CD4-positive, alpha-beta T cell treated with Interleukin-1 beta for 1 hour (primary cell): Measurements from ENCODE around the gene TMEM191C.
"Not testable (repeated sequence)": the region's sequence is repeated elsewhere in the genome, so short reads cannot be mapped to it uniquely, and the experiment has no call there.

Experiments used
- DNase-seq, 2 donors: peaks; one replicate each; pipeline ENCODE4 v3.0.0-alpha.2; 2020 to 2022

The TMEM191C gene

DNA sequence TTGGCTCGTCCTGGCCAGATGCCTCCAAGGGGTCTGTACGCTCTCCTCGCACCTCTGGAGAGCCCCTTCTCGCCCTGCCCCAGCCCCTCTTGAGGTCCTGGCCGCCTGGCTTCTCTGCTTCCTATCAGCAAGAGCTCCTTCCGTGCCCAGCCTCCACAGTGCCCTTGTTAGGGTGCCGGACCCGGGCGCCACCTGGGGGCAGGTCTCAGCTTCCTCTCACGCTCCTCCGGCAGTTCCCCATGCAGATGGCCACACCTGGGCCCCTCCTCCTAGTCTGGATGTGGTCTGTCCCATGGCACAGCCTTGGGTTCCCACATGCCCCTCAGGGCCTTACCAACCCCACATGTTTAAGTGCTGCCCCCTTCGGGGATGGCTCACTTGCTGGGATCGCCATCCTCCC is 6.5 kb downstream of the TMEM191C start:
- DNase-seq = not testable (repeated sequence)

DNA sequence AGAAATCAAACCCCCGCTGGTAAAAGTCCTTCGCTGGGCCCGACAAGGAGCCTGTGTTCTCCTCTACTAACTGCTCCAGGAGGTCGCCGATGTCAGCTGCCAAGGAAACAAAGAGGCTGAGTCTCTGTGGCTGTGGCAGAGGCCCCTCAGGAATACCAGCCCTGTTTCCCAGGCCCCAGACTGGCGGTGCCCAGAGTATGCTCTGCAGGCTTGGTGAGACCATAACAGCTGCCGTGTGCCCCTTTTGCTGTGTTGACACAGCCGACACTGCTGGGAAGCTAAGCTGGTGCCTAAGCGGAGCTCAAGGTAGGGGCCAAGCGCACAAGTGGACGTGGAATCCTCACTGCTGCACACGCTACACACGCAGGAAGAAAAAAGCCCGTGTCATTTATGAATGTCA is 16.9 kb downstream of the TMEM191C start:
- not testable (repeated sequence) for DNase-seq

DNA sequence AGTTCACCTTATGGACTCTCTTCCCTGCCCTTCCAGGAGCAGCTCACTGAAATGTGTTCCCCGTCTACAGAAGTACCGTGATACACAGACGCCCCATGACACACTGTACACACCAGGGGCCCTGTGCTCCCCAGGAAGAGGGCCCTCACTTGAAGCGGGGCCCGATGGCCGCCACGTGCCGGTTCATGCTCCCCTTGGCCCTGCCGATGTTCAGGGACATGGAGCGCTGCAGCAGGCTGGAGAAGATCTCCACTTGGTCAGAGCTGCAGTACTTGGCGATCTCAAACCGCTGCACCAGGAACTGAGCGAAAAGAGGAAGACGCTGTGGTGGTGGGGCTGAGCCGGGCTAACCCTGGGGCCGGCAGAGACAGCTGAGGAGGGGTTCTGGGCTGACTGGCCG is 20.5 kb downstream of the TMEM191C start:
- not testable (repeated sequence) for DNase-seq

DNA sequence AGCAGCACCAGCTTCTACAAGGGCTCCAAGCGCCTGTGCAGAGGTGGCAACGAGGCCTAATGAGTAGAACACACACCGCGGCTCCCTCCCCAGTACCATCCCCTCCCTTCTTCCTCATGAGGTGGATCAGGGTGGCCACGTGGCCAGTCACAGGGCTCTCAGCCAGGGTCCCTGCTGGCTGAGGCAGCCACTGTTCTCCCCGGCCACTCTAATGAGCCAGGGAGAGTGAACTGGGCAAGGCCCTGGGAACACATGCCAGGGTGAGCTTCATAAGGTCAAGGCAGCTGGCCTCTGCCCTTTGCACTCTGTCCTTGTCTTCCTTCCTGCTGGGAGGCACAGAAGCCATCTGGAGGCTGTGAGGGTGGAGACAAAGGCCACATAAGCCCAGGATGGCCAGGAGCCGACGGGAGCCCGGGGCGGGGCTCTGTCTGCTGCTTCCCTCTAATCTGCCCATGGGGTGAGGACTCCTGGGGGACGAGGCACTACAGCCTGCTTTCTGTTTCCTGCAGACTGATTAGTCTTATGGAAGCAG is 22.0 kb downstream of the TMEM191C start:
- not testable (repeated sequence) for DNase-seq

DNA sequence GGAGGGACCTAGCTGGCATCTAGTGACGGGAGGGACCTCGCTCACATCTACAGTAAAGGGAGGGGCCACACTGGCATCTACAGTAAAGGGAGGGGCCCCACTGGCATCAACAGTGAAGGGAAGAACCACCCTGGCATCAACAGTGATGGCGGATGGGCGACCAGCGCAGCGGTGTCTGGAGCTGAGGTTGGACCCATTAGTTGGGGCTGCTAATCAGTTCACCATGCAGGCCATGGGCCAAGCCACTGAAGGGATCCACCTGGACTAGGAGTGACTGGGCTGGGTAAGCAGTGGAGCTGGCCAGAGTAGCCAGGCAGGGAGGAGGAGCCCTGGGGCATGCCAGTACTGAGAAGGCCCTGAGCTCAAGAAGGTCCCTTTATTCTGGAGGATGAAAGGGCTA is 23.4 kb downstream of the TMEM191C start:
- DNase-seq = not testable (repeated sequence)

DNA sequence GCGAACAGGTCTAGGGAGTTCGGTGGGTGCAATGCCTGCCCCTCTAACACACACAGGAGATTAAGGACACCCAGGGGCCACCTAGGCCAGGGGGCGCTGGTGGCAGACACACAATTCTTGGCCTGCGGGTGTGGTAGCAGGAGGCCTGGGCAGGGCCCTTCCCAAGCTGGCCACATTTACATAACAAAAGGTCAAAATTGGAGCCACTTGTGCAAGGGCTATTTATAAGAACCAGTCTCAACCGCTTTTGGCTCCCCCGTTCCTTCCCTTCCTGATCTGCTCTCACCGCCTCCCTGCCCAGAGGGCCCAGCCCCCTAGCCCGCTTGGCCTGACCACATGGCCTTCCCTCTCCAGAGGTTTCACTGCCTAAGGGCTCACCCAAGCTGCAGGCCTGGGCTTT is 25.1 kb downstream of the TMEM191C start:
- not testable (repeated sequence) for DNase-seq

DNA sequence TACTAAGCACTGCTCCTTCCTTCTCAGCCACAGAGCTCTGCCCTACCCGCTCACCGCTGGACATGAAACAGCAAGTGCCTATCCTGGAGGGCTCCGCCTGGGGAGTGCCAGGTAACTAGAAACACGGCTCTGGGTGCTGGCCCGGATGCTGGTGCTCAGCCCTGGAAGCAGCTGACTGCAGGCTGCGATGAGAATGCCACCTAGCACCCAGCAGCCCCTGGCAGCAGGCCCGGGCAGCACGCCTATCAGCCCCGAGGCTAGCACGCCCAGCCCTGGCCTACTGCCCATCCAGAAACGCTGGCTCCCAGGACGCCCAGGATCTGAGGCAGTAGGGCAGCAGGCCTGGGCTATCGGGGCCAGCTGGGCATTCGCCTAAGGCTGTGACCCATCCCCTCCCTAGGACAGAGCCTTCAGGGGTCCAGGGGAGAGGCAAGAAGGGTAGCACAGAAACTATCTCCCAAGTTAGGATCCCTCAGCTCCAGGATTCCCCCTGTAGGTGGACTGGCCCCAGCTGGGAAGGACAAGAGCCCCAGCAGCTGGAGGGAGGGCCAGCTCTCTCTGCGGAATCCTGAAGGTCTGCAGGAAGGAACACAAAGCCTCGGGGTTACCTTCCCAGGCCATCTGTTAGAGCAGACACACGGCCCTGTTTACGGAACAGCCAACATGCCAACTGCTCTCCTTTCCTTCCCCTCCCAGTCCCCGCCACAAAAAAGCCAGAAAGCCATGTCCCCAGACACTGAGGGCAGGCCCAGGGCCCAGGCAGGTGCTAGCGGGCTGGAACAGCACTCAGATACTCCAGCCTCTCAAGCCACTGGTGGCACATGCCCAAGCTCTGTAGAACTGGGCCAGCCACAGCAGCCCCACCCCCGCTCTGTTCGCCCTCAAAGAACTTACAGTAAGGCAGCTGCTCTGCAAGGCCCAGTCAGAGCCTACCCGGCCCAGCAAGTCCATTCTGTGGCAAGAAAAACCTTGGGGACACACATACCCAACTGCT is 26.9 kb downstream of the TMEM191C start:
- DNase-seq = not testable (repeated sequence)

DNA sequence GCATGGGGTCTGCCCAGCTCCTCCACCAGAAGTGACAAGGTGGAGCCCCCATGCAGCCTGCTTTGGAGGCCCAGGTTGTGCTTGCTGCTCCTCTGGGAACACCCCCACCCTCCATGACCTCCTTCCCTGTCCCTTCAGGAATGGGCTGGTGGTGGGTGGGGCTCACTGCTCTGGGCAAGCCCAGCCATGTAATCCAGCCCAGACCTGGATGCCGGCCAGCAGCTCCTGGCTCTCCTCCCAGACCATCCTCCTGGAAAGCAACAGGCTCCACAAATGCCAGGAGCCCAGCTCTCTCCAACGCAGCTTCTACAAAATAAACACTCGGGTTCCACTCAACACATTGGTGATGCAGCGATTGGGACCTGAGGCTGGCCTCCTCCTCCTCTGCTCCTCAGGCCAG is 30.8 kb downstream of the TMEM191C start:
- not testable (repeated sequence) for DNase-seq

DNA sequence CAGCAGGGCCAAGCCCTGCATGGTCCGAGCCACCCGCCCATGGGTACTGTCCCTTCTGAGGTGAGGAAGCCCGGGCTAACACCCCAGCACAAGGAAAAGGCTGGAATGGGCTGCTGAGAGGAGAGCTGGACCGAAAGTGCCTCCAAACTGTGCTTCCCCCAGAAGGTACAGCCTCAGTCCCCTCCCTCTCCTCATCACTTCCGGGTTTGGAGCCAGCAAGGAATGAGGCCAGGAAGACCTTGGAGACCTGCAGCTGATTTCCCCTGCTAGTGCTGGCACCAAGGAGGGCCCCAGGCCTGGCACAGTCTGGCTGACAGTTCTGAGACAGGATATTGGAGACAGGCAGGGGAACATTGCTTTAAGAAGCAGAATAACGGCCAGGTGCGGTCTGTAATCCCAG is 31.3 kb downstream of the TMEM191C start:
- DNase-seq = not testable (repeated sequence)

DNA sequence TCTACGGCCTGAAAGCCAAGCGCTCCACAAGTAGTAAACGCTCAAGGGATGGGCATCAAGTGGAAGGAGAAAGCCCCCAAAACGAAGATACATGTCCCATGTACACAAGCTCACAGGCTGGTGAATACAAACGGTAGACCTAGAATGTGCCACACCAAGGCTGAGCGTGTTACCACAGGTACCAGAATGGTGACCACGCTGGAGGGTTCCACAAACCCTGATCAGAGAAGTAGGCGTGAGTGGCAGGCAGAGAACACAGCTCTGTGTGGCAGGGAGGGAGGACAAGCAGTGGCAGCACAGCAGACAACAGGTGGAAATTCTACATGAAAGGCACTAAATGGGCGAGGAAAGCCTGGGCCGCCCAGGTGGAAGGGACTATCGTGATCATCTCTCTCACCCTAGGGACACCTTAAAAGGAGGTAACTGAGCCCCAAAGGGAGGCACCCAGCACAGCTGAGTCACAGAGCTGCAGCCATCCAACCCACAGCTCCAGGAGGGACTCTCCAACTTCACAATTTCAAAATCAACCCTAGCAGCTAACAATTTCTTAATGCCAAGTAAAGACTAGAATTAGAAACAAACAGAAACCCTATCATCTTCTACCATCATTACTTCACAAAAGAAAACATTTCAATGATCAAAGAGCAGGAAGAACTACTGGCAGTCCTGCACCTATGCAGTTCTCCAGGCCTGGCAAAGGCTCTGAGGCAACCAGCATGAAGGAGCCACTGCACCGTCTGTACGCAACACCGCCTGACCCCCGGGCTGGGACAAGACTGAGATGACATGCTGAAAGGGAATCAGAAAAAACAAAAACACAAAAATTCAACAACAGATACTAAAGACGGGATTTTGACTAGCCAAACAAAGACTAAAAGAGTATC is 32.7 kb downstream of the TMEM191C start:
- DNase-seq = not testable (repeated sequence)

DNA sequence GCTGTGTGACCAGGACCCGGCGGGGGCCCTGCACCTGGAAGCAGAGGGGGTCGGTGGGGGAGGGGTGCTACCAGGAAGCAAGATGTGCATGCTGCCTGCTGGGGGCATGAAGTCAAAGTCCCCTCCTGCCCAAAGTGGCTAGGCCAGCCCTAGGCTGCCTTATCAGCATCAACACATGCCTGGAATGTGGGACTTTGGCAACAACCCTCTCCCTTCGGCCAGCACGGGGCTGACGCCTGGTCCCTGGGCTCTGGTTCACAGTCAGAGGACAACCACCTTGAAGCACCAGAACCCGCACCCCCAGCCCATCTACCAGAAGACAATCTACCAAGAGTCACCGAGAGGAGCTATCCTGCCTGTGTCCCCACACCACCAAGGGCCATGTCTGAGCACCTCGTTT is 43.2 kb downstream of the TMEM191C start:
- not testable (repeated sequence) for DNase-seq

DNA sequence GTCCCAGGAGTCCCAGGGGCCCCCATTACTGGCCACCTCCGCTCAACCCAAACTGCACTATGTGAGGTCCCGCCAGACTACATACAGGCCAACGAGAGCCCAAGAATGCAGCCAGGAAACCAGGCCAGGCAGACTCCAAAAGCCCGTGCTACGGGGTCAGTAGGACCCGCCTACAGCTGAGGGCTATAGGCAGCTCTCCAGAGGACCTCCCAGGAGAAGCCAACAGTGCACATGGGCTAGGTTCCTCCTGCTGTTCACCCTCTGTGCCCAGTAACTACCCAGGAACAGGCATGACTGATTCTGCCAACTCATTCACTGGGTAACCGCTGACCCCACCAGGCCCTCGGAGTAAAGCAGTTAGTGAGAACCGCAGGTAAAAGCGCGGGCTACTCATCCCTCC is 44.8 kb downstream of the TMEM191C start:
- DNase-seq = not testable (repeated sequence)

DNA sequence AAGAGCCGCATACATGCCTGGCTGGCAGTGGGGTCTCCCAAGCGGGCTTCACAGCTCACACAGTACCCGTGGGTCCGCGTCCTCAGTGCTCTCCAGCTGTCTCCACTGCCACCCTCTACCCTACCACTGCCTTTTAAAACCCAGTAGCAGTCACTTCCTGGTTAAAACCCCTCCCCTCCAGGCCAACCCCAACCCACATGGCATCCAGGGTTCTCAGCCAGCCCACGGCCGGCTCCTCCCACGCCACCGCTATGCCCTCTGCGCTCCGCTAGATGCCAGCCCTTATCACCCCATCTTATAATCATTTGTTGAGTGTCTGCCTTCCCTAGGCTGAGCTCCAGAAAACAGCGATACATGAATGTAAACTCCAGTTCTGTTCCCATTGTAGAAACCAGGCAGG is 46.9 kb downstream of the TMEM191C start:
- not testable (repeated sequence) for DNase-seq

DNA sequence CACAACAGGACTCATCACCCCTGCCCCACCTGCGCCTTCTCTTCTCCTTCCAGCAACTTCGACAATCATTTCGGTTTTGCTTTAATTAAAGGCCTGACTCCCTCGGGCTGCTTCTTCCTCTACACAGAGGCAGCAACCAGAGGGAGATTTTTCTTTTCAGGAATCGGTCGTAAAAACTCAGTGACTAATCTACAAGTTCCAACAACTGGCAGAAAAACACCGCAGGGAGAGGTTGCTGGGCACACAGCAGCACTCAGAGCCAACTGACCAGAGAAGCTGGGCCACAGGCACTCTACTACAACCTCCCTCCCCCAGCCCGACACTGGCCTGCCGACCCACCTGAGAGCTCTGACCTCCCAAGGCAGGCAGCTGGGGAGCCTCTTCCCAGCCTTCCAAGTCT is 48.0 kb downstream of the TMEM191C start:
- not testable (repeated sequence) for DNase-seq

DNA sequence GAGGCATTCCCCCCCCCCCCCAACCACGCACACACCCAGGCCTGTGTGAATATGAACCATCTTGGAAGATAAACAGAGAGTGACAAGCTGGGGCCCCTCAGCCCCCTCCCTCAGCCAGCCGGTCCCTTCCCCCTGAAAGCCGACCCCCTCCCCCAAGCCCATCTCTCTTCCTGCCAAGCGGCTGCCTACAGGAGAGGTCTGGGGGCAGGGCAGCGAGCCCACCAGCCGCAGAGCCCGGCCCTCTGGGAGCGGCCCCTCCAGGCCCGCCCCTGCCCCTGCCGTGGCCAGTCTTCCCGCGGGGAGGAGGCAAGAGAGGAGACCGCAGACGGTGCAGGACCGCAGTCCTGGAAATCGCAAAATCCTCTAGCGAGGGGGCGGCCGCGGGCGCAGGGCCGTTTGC is 49.3 kb downstream of the TMEM191C start:
- DNase-seq = not testable (repeated sequence)

DNA sequence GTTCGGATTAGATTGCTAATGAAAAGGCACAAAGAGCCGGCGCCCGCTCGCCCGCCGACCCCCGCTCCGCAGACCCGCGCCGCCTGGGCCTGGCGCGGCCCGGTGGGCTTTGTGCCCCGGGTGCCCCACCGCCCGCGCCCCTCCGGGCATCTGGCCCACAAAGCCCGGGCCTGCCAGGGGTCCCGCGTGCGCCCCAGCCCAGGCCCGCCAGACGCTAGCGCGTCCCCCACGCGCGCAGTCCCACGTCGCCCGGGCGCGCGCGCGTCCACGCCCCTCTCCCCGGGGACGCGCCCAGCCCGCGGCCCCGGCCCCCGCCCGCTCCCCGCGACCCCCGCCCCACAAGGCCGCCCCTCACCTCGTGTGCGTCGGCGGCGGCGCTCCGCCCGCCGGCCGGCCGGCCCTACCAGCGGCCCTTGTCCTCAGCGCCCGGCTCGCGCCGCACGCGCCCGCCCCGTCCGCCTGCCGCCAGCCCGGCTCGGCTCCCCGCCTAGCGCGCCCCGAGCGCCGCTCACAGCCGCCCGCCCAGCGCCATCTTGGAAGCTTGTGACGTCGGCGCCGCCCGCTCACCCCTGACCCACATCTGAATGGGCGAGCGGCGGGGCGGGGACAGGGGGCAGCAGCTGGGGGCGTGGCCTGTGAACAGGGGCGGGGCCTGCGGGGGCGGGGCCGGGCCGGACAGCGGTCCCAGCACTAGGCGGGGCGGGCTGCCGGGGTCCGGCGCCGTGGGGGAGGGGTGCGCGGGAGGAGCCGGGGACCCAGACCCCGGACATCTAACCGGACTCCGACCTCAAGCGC is 50.0 kb downstream of the TMEM191C start:
- DNase-seq = peak in 1 of 2 donors; percentile 54
